GM19438 (cell line): ENCODE measurements around the gene SUCNR1.
A peak's percentile ranks its signal among the peaks of the same experiment; 100 is the strongest.
"Not testable (repeated sequence)": the region's sequence is repeated elsewhere in the genome, so short reads cannot be mapped to it uniquely, and the experiment has no call there.

Experiments
- ATAC-seq: cut with Tn5 transposase; IDR thresholded peaks from one replicate; pipeline ENCODE4 v1.9.1; 2021; ENCODE audit warnings: low read depth; ENCODE audit not compliant: unreplicated experiment

SUCNR1 gene

DNA sequence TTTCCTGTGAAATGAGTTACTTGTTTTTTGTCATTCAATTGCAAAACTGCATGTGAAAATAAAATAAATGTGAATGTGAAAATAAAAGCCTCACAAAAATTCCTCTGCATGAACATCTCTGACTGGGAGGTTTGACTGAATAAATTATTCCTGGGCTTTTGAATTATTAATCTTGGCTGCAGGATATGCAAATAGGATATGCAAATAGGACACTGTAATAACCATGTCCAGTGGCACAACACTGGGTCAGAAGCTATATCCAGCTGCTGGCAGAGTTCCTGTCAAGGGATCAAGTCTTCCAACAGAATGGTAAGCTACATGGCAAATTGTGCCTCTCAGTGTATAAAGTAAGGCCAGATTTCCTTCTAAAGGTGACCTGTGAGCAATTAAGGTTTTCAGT is at the start of gene SUCNR1:
Gene SUCNR1, plus strand, starts transcription at position 246 of the 400 bp plus-strand sequence. CDS start 6,250 bp downstream, outside the sequence.
- ATAC-seq: no peak

DNA sequence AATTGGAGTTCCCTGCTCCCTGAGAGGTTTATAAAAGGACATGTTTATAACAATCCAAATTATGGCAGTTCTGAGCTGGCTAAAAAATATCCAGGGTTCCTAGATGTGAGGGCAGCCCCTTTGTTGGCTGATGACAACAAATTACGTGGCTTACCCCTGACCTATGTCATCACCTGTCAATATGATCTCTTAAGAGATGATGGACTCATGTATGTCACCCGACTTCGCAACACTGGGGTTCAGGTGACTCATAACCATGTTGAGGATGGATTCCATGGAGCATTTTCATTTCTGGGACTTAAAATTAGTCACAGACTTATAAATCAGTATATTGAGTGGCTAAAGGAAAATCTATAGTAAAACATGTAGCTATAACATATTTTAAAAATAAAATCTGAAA is 45.6 kb upstream of the SUCNR1 start:
- ATAC-seq: no peak

DNA sequence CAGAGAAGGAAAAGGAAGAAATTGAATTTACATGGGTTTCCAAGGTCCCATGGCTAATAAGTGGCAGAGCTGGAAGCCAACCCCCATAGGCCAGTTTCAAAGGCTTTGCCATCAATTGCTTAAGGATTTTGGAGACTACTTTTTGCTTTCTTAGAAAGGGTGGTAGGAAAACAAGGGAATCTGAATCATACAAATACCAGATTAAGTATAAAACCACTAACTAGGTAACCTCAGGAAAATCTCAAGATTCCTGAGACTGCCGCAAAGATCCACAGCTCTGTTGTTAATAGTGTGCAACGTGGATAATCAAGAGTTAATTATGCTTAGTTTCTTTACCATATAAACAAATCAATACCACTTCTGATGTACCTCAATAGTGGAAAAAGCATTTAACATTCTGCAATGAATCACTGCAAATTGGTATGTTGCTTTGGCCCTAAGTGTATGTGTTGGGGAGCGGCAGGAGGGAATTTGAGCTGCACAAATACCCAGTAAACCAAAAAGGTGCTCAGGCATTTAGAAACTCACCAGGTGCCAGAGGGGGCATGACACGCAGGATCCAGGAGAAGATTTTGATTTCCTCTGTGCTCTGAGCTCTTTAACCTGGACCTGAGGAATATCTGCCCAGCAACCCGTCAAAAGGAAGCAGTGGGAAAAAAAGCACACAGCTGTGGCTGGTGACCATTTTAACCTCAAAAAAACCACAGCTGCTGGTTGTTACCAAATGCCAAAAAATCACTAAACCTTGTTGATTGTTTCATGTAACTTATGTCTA is 37.5 kb upstream of the SUCNR1 start:
- ATAC-seq: no peak

- no peak for ATAC-seq
Observed at GRCh38 chr3:151837057-151837456, 36.4 kb upstream of the SUCNR1 start.

DNA sequence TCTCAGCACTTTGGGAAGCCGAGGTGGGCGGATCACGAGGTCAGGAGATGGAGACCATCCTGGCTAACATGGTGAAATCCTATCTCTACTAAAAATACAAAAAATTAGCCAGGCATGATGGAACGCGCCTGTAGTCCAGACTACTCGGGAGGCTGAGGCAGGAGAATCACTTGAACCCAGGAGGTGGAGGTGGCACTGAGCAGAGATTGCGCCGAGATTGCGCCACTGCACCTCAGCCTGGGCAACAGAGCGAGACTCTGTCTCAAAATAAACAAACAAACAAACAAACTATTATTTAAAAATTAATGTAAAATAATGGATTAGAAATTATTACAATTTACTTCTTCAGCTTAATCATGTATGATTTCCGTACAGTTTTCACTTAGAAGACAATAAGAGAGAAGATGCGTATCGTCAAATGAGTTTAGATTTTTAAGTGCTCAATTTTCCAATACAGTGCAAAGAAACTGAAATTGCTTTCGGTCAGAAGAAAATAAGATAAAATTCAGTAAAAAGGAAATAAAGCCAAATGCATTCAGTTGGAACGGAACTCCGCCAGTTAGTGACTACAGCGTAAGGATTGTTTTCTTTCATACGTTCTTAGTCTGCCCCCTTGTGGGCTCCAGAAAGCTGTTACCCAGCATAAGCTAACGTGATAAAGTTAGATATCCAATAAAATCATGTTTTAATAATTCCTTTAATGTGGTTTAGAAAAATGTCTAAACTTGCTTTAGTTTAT is 34.7 kb upstream of the SUCNR1 start:
- ATAC-seq: peak; percentile 72

DNA sequence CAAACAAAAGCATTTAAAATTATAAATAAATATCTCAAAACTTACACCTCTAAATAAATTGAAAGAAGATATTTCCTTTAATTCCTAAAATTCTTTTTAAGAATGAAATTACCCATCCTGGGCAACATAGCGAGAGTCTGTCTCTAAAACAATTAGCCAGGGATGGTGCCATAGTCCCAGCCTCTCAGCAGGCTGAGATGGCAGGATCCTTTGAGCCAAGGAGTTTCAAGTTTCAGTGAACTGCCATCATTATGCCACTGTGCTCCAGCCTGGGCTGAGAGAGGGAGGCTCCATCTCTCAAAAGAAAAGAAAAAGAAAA is 34.2 kb upstream of the SUCNR1 start:
- no peak for ATAC-seq

GRCh38 chr3:151841801-151842200 is 31.6 kb upstream of the SUCNR1 start:
- ATAC-seq: no peak

DNA sequence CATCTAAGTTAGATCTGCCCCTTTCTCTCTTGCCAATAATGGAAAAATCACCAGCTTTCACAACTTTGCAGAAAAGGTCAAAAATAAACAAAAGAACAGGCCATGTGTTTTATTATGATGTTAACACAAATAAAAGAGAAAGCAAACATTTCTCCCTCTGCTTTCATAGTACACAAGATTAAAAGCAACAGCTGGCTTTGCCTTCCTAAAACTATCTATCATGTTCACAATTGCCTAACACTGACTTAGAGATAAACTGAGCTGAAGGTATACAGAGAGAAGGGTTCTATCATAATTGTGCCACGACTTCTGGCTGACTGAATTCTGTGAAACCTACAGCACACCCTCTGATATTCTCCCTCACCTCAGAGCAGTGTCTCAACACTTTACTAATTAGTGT is 30.2 kb upstream of the SUCNR1 start:
- ATAC-seq: no peak

- no peak for ATAC-seq
Observed at GRCh38 chr3:151845306-151845905, 28.0 kb upstream of the SUCNR1 start.

- not testable (repeated sequence) for ATAC-seq
Observed at GRCh38 chr3:151850065-151850464, 23.4 kb upstream of the SUCNR1 start.

DNA sequence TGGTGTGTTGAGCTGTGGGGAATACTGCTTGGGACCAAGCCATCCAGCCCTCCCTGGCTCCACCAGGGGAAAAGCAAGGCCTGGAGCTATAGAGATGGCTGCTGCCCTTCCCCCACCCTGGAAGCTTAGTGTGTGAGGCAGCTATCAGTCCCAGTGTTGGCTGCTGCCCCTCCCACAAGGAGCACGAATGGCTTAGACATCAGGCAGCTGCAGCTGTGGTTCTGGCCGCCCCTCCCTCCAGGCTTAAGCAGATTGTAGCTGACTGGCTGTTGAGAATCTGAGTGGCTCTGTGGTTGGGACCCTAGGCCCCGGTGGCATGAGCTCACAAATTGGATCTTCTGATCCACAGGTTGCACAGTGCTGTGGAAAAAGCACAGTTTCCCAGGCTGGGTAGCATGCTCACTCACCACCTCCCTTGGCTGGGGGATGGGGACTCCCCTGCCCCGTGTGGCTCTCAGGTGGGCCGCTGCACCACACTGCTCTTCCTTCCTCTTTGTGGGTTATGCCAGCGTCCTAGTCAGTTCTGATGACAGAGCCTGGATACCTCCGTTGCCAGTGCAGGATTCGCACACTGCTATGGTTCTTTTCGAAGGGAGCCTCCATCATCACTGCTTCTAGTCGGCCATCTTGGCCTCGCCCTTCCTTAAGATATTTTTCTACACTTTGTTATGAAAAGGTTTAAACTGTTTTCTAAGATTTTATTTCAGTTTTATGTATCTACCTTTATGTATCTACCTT is 21.2 kb upstream of the SUCNR1 start:
- no peak for ATAC-seq

DNA sequence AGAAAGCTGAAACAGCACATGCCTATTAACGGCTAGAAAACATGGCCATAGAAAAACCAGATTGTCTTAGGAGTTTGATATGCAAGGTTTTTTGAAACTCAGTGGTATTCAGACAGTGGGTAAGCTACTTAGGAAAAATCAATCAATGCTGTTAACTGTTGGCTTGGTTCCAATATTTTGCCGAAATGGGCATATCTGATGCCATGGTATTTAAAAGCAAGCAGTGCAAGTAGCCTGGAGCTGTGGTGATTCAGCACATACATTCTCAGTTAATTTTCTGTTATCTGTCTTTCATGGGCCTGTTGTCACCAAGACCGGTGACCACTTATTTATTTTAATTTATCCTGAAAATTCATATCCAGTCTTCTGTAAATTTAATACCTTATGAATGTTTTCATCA is 17.3 kb upstream of the SUCNR1 start:
- ATAC-seq: no peak

DNA sequence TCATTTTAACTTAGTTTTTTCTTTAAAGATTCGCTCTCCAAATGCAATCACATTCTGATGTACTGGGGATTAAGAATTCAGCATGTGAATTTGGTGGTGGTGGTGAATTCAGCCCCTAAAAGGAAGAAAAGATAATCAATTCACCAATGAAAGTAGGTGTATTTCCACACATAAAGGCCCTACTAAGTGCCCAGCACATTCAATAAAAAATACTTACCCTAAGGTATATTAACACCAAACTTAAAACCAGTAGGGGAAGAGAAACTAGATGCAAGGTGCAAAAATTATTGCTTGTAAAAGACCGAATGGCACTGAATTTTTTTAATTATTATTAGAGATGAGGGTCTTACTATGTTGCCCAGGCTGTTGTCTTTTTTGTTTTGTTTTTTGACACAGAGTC is 16.8 kb upstream of the SUCNR1 start:
- ATAC-seq: no peak

- no peak for ATAC-seq
Observed at GRCh38 chr3:151859233-151859673, 14.2 kb upstream of the SUCNR1 start.

GRCh38 chr3:151859905-151860304 is 13.5 kb upstream of the SUCNR1 start:
- no peak for ATAC-seq

DNA sequence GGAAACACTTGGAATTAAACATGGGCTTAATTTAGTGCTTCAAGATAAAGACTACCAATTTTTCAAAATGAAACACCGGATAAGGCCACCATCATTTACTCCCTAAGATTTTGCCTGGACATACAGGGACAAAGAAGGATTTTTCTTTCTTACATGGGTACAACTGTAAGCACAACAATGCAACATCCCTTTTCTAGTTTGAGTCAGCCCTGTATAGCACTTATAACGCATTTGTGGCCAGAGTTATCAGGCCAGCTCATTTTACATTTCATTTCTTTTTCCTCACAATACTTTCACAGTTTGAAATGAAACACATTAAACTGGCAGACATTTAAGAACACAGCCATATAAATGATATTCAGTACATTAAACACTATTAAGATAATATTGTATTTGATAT is 9.8 kb upstream of the SUCNR1 start:
- ATAC-seq: no peak

DNA sequence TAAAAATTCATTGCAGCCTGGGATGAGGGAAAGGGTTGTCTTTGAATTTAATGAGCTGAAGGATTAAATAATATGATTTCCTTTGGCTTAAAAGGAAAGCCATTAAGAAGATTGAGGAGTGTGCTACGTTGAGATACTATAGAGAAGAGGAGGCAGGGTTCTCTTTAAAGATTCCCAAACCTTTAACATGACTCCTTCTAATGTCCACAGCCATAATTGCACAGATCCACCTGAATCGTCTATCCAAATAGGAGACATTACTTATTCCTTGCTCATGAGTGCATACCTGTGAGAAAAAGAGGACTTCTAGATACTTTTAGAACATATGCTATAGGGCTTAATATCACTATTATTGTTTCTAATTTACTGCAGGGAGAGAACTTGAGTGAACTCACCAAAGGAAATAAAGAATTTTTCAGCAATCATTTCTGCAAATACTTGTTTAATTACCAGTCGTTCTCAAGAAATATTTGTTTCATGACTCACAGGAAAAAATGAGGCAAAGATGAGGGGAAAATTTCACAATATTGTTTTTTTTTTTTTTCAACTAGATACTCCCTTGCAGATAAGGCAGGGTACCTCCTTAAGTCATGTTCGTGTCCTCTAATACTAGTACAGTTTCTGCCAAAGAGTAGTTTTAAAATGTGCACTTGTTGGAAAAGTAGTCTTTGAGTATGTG is 8.9 kb upstream of the SUCNR1 start:
- no peak for ATAC-seq

GRCh38 chr3:151866711-151867410 is 6.6 kb upstream of the SUCNR1 start:
- ATAC-seq: no peak

DNA sequence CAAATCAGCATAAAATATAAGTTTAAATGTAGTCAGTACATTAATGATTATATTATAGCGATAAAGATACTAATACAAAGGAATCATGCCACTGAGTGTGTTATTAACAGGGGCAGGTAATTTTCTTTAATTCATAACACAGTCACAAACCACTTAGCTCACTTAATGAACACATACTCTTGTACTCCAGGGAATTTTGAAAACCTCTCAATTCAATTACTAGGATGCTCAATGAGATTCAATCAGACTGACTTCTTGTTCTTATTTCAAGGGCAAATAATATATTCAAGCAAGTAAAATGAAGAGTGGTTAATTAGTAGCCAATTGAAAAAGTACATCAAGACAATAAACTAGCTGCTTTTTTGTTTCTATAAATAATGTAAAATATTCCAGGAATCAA is 5.8 kb upstream of the SUCNR1 start:
- ATAC-seq: no peak

GRCh38 chr3:151869181-151869580 is 4.3 kb upstream of the SUCNR1 start:
- no peak for ATAC-seq
